GM21528 (cell line): Measurements from ENCODE around the gene HP.
"Not testable (repeated sequence)": the region's sequence is repeated elsewhere in the genome, so short reads cannot be mapped to it uniquely, and the experiment has no call there.

Experiments used
- ATAC-seq: cut with Tn5 transposase; IDR thresholded peaks from one replicate; pipeline ENCODE4 v1.9.1; 2021; ENCODE audit warnings: mild to moderate bottlenecking, moderate library complexity; ENCODE audit not compliant: unreplicated experiment, low FRiP score

Gene HP

GRCh38 chr16:72054254-72054847 is at the start of gene HP:
Gene HP, plus strand, starts transcription at chr16:72054505. Its CDS starts 148 bp downstream, at chr16:72054653.
- ATAC-seq = not testable (repeated sequence)

- ATAC-seq = not testable (repeated sequence)
Observed at GRCh38 chr16:72008065-72008423, 46.3 kb upstream of the HP start.

GRCh38 chr16:72008424-72009216 is 45.7 kb upstream of the HP start, which contains the start of gene DHODH:
Gene DHODH, plus strand, starts transcription at chr16:72008744. Its CDS starts 21 bp downstream, at chr16:72008765.
- ATAC-seq = peak; percentile 99

GRCh38 chr16:72009779-72010178 is 44.5 kb upstream of the HP start:
- ATAC-seq = no peak

- no peak for ATAC-seq
Observed at GRCh38 chr16:72012607-72013006, 41.7 kb upstream of the HP start.

GRCh38 chr16:72013389-72013788 is 40.9 kb upstream of the HP start:
- no peak for ATAC-seq

GRCh38 chr16:72013888-72014581 is 40.3 kb upstream of the HP start:
- ATAC-seq = no peak

GRCh38 chr16:72014675-72015074 is 39.6 kb upstream of the HP start:
- no peak for ATAC-seq

GRCh38 chr16:72015124-72015523 is 39.2 kb upstream of the HP start:
- no peak for ATAC-seq

GRCh38 chr16:72018470-72018869 is 35.8 kb upstream of the HP start:
- ATAC-seq = no peak

- no peak for ATAC-seq
Observed at GRCh38 chr16:72021043-72021442, 33.3 kb upstream of the HP start.

- ATAC-seq = no peak
Observed at GRCh38 chr16:72022127-72022526, 32.2 kb upstream of the HP start.

GRCh38 chr16:72023962-72024361 is 30.3 kb upstream of the HP start:
- no peak for ATAC-seq

GRCh38 chr16:72024862-72025382 is 29.4 kb upstream of the HP start:
- ATAC-seq = no peak

- no peak for ATAC-seq
Observed at GRCh38 chr16:72025404-72026114, 28.7 kb upstream of the HP start.

GRCh38 chr16:72027669-72028378 is 26.5 kb upstream of the HP start:
- ATAC-seq = no peak

GRCh38 chr16:72029567-72030271 is 24.6 kb upstream of the HP start:
- no peak for ATAC-seq

GRCh38 chr16:72033437-72033836 is 20.9 kb upstream of the HP start:
- ATAC-seq = no peak

- no peak for ATAC-seq
Observed at GRCh38 chr16:72036098-72036497, 18.2 kb upstream of the HP start.
